Activated T-helper 1 cell treated with anti-CD3 and anti-CD28 coated beads, Interleukin-12 subunit alpha, Interleukin-12 subunit beta, Interleukin-2, Interleukin-4 antibody, amounts not matched to agents 30 ng/mL and 10 ng/mL and 1 ng/mL, durations not matched to agents 14 hours and 24 hours and 36 hours (primary cell): ENCODE measurements around the gene C11orf52. TPM values are rescaled to one million over a fixed set of nuclear protein-coding genes. Genes with fewer than 3 reads are reported as not detected.

Source experiments
- DNase-seq: peaks from one replicate; pipeline ENCODE4 v3.0.0; 2021; ENCODE audit warnings: low spot score
- H3K27ac Mint-ChIP-seq: one replicate; pipeline ENCODE4 v1.8.0; 2021; ENCODE audit warnings: mild to moderate bottlenecking, mixed read lengths
- H3K27me3 Mint-ChIP-seq: one replicate; pipeline ENCODE4 v1.8.0; 2022; ENCODE audit warnings: mild to moderate bottlenecking, moderate library complexity, mixed read lengths; ENCODE audit not compliant: insufficient read depth
- H3K36me3 Mint-ChIP-seq: one replicate; pipeline ENCODE4 v1.8.0; 2021; ENCODE audit warnings: low read depth, mixed read lengths
- H3K4me1 Mint-ChIP-seq: one replicate; pipeline ENCODE4 v1.8.0; 2021; ENCODE audit warnings: low read depth, mixed read lengths
- H3K4me3 Mint-ChIP-seq: one replicate; pipeline ENCODE4 v1.8.0; 2021; ENCODE audit warnings: mild to moderate bottlenecking, moderate library complexity, mixed read lengths
- H3K9me3 Mint-ChIP-seq: one replicate; pipeline ENCODE4 v1.8.0; 2021; ENCODE audit warnings: mixed read lengths
- intact Hi-C: fragments of 100-400 bp; cut with micrococcal nuclease; formaldehyde crosslinking; loops from one replicate; pipeline ENCODE4 v1.15.1; 2024
- total RNA-seq: library from RNA; stranded (reverse); gene quantifications from 2 replicates; pipeline ENCODE4 v1.2.3, GENCODE V29; 2022

C11orf52 gene
- total RNA-seq, 1 donor from 2014 or later, result not detected

DNA sequence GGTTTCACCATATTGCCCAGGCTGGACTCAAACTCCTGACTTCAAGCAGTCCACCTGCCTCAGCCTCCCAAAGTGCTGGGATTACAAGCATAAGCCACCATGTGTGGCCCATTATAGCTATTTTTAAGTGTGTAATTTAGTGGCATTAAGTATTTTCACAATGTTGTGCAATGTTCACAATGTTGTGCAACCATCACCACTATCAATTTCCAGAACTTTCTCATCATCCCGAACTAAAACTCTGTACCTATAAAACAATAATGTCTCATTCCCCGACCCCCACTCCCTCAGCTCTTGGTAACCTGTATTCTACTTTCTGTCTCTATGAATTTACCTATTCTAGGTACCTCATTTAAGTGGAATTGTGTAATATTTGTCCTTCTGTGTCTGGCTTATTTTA, 31.9 kb upstream of the C11orf52 start:
- Mint-ChIP-seq H3K36me3 (no peaks in the 10 kb centered on the region), H3K4me3 (no peak overlapping the region), H3K27ac (no peak overlapping the region), H3K9me3 (no peaks in the 10 kb centered on the region), H3K27me3 (peaks cover 7% of the 10 kb centered on the region), H3K4me1 (no peaks in the 10 kb centered on the region)
- DNase-seq, result no peak
- intact Hi-C loops, result no loop called here

DNA sequence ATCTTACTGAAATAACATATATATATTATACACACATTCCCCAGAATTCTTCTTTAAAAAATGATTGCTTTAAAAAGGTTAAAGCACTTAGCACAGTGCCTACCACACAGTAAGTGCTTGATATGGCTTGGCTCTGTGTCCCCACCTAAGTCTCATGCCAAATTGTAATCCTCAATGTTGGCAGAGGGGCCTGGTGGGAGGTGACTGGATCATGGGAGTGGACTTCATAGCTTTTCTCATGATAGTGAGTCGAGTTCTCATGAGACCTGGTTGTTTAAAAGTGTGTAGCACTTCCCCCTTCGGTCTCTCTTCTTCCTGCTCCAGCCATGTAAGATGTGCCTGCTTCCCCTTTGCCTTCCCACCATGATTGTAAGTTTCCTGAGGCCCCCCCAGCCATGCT, 13.3 kb upstream of the C11orf52 start:
- Mint-ChIP-seq H3K9me3 (no peaks in the 10 kb centered on the region), H3K27ac (no peak overlapping the region), H3K36me3 (no peaks in the 10 kb centered on the region), H3K4me1 (no peaks in the 10 kb centered on the region), H3K27me3 (peaks cover 9% of the 10 kb centered on the region), H3K4me3 (no peak overlapping the region)
- intact Hi-C loops, result no loop called here
- DNase-seq, result no peak

GRCh38 chr11:111906680-111907079, 12.0 kb upstream of the C11orf52 start:
- intact Hi-C loops, result no loop called here
- H3K36me3 Mint-ChIP-seq, result no peaks in the 10 kb centered on the region
- no peak overlapping the region for H3K4me3 Mint-ChIP-seq
- H3K27me3 Mint-ChIP-seq, result peaks cover 18% of the 10 kb centered on the region
- DNase-seq, result no peak
- H3K9me3 Mint-ChIP-seq, result no peaks in the 10 kb centered on the region
- no peak overlapping the region for H3K27ac Mint-ChIP-seq
- no peaks in the 10 kb centered on the region for H3K4me1 Mint-ChIP-seq

- Mint-ChIP-seq H3K4me3 (no peak overlapping the region), H3K27me3 (peaks cover 32% of the 10 kb centered on the region), H3K36me3 (no peaks in the 10 kb centered on the region), H3K4me1 (no peaks in the 10 kb centered on the region), H3K27ac (no peak overlapping the region), H3K9me3 (no peaks in the 10 kb centered on the region)
- intact Hi-C loops, result no loop called here
- DNase-seq, result no peak
These were observed 9.9 kb upstream of the C11orf52 start for GRCh38 chr11:111908639-111909305.

DNA sequence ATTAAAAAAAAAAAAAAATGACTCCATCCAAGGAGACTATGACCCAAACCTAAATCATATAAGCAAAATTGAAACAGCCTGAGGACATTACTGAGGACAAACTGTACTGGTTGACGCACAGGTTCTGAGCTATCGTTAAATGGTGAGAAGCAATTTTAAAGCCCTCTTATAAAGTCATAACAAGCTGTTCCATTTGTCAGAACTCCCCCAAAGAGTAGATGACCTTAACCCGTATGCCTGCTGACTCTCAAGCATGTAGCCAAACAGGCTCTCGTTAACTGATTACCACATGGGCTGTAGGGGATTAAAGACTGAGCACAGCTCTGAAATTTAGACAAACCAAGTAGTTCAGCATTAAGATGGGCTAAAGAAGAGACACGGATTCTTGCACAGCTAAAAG, 9.3 kb upstream of the C11orf52 start:
- H3K4me3 Mint-ChIP-seq, result no peak overlapping the region
- peaks cover 35% of the 10 kb centered on the region for H3K27me3 Mint-ChIP-seq
- H3K27ac Mint-ChIP-seq, result no peak overlapping the region
- intact Hi-C loops, result no loop called here
- H3K4me1 Mint-ChIP-seq, result no peaks in the 10 kb centered on the region
- H3K9me3 Mint-ChIP-seq, result no peaks in the 10 kb centered on the region
- no peak for DNase-seq
- no peaks in the 10 kb centered on the region for H3K36me3 Mint-ChIP-seq

- Mint-ChIP-seq H3K27ac (no peak overlapping the region), H3K4me1 (no peaks in the 10 kb centered on the region), H3K27me3 (peaks cover 44% of the 10 kb centered on the region), H3K4me3 (no peak overlapping the region), H3K36me3 (no peaks in the 10 kb centered on the region), H3K9me3 (no peaks in the 10 kb centered on the region)
- intact Hi-C loops, result no loop called here
- DNase-seq, result no peak
These were observed 7.8 kb upstream of the C11orf52 start for GRCh38 chr11:111910676-111911562.

DNA sequence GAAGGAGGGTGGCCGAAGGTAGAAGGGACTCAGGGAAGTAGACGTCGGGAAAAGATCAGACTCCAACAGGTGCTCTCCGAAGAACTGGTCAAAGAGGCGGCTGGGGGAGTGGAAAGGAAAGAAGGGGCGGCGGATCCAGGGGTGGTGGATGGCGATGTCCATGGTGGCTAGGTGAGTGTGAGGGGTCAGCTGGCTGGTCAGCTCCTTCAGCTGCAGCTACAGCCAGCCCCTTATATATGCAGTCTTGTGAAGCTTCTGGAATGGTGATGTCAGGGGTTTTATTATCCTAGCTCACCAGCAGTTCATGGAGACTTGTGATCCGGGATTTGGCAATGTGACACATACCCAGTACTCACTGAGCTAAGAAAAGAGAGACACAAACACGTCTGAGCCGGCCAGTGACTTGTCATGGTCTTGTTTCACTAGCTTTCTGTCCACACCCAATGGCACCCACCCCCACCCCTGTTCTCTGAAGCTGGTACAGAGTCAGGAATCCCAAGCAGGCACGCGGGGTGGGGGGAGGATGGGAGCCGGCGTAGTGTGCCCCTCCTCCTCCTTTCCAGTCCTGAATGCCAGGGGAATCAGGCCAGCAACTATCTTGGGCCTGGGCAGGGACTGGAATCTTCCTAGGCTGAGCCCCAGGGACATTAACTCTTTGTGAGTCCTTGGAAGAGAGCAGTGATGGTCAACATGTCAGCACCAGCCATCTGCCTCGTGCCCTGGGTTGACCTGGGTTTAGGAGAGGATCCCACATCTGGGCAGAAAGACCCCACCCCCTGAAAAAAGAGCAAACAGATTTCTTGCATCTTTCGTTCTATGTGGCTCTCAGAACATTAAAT, 6.9 kb upstream of the C11orf52 start, which contains the start of gene CRYAB:
Gene CRYAB (minus strand): TSS at position 208 of the 839 bp plus-strand sequence. CDS start 46 bp downstream, at position 162.
- intact Hi-C loops, result no loop called here
- Mint-ChIP-seq H3K27me3 (peaks cover 50% of the 10 kb centered on the region), H3K9me3 (no peaks in the 10 kb centered on the region), H3K4me3 (no peak within 1 kb of the TSS), H3K27ac (no peak within 1 kb of the TSS), H3K4me1 (no peaks in the 10 kb centered on the region), H3K36me3 (no peaks in the 10 kb centered on the region)
- no peak for DNase-seq

DNA sequence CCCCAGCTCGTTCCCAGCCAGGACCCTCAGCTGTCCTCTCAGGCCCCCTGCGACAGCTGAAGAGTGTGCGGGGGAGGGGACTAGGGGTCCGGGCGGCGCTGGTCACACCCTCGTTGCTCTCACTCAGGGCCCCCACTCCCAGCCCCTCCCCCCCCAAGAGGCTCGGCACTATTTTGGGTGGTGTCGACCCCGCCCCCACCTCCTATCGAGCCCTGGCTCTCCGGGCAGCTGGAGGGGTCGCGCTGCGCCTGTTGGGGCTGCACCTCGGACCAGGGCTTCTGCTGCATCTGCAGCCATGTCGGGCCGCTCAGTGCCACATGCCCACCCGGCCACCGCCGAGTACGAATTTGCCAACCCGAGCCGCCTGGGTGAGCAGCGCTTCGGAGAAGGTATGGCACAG, 6.2 kb upstream of the C11orf52 start, which contains the start of gene HSPB2:
Gene HSPB2 (plus strand): TSS at position 200 of the 400 bp plus-strand sequence. CDS start 96 bp downstream, at position 296.
- no peak within 1 kb of the TSS for H3K4me3 Mint-ChIP-seq
- H3K36me3 Mint-ChIP-seq, result no peaks in the 10 kb centered on the region
- DNase-seq, result no peak
- no peaks in the 10 kb centered on the region for H3K4me1 Mint-ChIP-seq
- H3K9me3 Mint-ChIP-seq, result no peaks in the 10 kb centered on the region
- intact Hi-C loops, result no loop called here
- H3K27me3 Mint-ChIP-seq, result peaks cover 47% of the 10 kb centered on the region
- no peak within 1 kb of the TSS for H3K27ac Mint-ChIP-seq

DNA sequence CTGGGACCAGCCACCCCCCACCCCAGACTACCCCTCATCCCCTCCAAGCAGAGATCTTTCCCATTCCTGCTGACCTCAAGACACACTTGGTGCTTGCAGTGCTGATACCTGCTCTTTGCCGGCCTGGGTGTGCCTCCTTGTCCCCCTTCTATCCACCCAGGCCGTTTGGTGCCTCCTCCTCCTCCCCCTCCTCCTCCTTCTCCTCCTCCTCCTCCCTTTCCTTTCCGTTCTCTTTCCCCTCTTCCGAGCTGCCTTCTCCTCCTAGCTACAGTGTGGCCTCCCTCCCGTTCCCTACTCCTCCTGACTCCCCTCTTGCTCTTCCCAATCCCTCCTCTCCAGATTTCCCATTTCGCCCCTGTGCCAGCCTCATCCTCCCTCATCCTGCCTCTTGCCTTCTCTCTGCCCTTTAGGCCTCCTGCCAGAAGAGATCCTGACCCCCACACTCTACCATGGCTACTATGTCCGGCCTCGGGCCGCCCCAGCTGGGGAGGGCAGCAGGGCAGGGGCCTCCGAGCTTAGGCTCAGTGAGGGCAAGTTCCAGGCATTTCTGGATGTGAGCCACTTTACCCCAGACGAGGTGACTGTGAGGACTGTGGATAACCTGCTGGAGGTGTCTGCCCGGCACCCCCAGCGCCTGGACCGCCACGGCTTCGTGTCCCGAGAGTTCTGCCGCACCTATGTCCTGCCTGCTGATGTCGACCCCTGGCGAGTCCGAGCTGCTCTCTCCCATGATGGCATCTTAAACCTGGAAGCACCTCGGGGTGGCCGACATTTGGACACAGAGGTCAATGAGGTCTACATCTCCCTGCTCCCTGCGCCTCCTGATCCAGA, 5.5 kb upstream of the C11orf52 start:
- H3K4me1 Mint-ChIP-seq, result no peaks in the 10 kb centered on the region
- H3K4me3 Mint-ChIP-seq, result no peak overlapping the region
- H3K9me3 Mint-ChIP-seq, result no peaks in the 10 kb centered on the region
- intact Hi-C loops, result no loop called here
- H3K27ac Mint-ChIP-seq, result no peak overlapping the region
- peaks cover 47% of the 10 kb centered on the region for H3K27me3 Mint-ChIP-seq
- DNase-seq, result no peak
- H3K36me3 Mint-ChIP-seq, result no peaks in the 10 kb centered on the region

DNA sequence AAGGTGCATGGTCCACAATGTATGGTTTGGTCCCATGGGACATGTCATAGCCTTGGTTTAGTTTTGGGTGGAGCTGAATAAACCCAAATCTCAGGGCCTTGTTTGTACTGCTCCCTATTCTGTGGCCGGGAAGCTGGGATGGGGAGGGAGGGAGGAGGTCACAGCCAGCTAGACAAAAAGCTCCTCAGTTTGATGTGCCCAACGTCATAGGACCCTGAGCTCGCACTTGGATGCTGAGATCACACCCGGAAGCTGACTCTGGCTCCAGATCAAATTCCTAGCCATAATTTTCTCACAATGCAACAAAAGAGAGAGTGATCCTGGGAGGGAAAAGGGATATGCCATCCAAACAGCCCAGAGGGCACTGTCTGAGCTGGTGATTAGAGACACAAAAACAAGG, 4.7 kb upstream of the C11orf52 start:
- no peaks in the 10 kb centered on the region for H3K36me3 Mint-ChIP-seq
- peaks cover 47% of the 10 kb centered on the region for H3K27me3 Mint-ChIP-seq
- H3K27ac Mint-ChIP-seq, result no peak overlapping the region
- H3K4me1 Mint-ChIP-seq, result no peaks in the 10 kb centered on the region
- no peaks in the 10 kb centered on the region for H3K9me3 Mint-ChIP-seq
- intact Hi-C loops, result no loop called here
- no peak overlapping the region for H3K4me3 Mint-ChIP-seq
- DNase-seq, result no peak

DNA sequence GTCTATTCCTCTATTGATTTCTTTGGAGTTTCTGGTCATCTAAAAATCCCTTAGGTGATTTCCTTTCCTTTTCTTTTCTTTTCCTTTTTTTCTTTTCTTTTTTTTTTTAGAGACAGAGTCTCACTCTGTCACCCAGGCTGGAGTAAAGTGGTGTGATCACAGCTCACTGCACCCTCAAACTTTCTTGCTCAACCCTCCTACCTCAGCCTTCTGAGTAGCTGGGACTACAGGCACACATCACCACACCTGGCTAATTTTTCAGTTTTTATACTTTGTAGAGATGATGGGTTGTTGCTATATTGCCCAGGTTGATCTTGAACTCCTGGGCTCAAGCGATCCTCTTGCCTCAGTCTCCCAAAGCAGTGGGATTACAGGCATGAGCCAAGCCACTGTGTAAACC, 1.9 kb upstream of the C11orf52 start:
- Mint-ChIP-seq H3K4me1 (no peaks in the 10 kb centered on the region), H3K27me3 (peaks cover 35% of the 10 kb centered on the region), H3K36me3 (no peaks in the 10 kb centered on the region), H3K4me3 (no peak overlapping the region), H3K9me3 (no peaks in the 10 kb centered on the region), H3K27ac (no peak overlapping the region)
- intact Hi-C loops, result no loop called here
- no peak for DNase-seq

DNA sequence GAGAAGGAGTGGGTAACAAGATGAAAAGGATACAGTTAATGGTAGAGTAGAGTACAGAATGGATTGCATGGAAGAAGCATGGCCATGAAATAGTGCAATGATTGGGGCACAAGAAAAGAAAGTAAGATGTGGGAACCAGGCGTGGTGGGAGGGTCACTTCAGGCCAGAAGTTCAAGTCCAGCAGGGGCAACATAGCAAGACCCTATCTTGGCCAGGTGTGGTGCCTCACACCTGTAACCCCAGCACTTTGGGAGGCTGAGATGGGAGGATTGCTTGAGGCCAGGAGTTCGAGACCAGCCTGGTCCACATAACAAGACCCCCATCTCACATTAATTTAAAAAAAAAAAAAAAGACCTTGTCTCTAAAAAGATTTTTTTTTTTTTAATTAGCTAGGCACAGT, 1.4 kb upstream of the C11orf52 start:
- H3K9me3 Mint-ChIP-seq, result no peaks in the 10 kb centered on the region

More for the DNA sequence above, 1.4 kb upstream of the C11orf52 start:
- intact Hi-C loops, result no loop called here
- DNase-seq, result no peak
- Mint-ChIP-seq H3K27me3 (peaks cover 33% of the 10 kb centered on the region), H3K4me1 (no peaks in the 10 kb centered on the region), H3K27ac (no peak overlapping the region), H3K4me3 (no peak overlapping the region), H3K36me3 (no peaks in the 10 kb centered on the region)
